SK-N-SH treated with all-trans-retinoic acid at 6 μM for 48 hours (cell line): ENCODE results near the gene LARP4B.

Experiments used
- ARNTL ChIP-seq: fragments of 450-650 bp; formaldehyde crosslinking; IDR thresholded peaks from 2 replicates; pipeline ENCODE4 v1.5.0; 2020; ENCODE audit warnings: low read depth, mild to moderate bottlenecking, moderate library complexity, borderline replicate concordance
- BACH2 ChIP-seq: fragments of 250-450 bp; sonication (Bioruptor Pico); IDR thresholded peaks from 2 replicates; pipeline ENCODE4 v1.9.0; 2021; ENCODE audit warnings: mild to moderate bottlenecking, borderline replicate concordance
- ESRRG ChIP-seq: fragments of 250-450 bp; sonication (Bioruptor Pico); IDR thresholded peaks from 2 replicates; pipeline ENCODE4 v1.6.1; 2021; ENCODE audit warnings: mild to moderate bottlenecking
- GLIS3 ChIP-seq: fragments of 250-450 bp; sonication (Bioruptor Pico); IDR thresholded peaks from 2 replicates; pipeline ENCODE4 v1.5.0; 2020; ENCODE audit warnings: mild to moderate bottlenecking, moderate library complexity
- OSR1 ChIP-seq: fragments of 250-450 bp; sonication (Bioruptor Pico); IDR thresholded peaks from 2 replicates; pipeline ENCODE4 v1.8.0; 2022; ENCODE audit warnings: moderate library complexity, mild to moderate bottlenecking, inconsistent platforms
- PATZ1 ChIP-seq: fragments of 250-450 bp; sonication (Bioruptor Pico); IDR thresholded peaks from 2 replicates; pipeline ENCODE4 v1.8.0; 2020; ENCODE audit warnings: mild to moderate bottlenecking, moderate library complexity, borderline replicate concordance
- POU6F1 ChIP-seq: fragments of 250-450 bp; sonication (Bioruptor Pico); IDR thresholded peaks from 2 replicates; pipeline ENCODE4 v1.8.0; 2021; ENCODE audit warnings: low read depth, mild to moderate bottlenecking, moderate library complexity, borderline replicate concordance
- PPARA ChIP-seq: fragments of 250-450 bp; sonication (Bioruptor Pico); IDR thresholded peaks from 2 replicates; pipeline ENCODE4 v1.5.0; 2020; ENCODE audit warnings: mild to moderate bottlenecking, borderline replicate concordance
- TOX ChIP-seq: fragments of 250-450 bp; sonication (Bioruptor Pico); IDR thresholded peaks from 2 replicates; pipeline ENCODE4 v1.8.0; 2021; ENCODE audit warnings: mild to moderate bottlenecking, moderate library complexity, borderline replicate concordance
- ZC3H10 ChIP-seq: fragments of 250-450 bp; sonication (Bioruptor Pico); IDR thresholded peaks from 2 replicates; pipeline ENCODE4 v1.5.1; 2021; ENCODE audit warnings: mild to moderate bottlenecking, moderate library complexity
- ZFP3 ChIP-seq: fragments of 250-450 bp; sonication (Bioruptor Pico); IDR thresholded peaks from 2 replicates; pipeline ENCODE4 v1.5.0; 2020; ENCODE audit warnings: mild to moderate bottlenecking, moderate library complexity
- ZFP30 ChIP-seq: fragments of 450-650 bp; formaldehyde crosslinking; IDR thresholded peaks from 2 replicates; pipeline ENCODE4 v1.5.0; 2022; ENCODE audit warnings: mild to moderate bottlenecking, moderate library complexity
- ZNF8 ChIP-seq: fragments of 450-650 bp; formaldehyde crosslinking; IDR thresholded peaks from 2 replicates; pipeline ENCODE4 v1.5.0; 2020; ENCODE audit warnings: mild to moderate bottlenecking, moderate library complexity

GRCh38 chr10:963655-964054, 32.1 kb upstream of the LARP4B start:
- TF ChIP-seq OSR1 (CRISPR knock-in tag) (no peak), POU6F1 (CRISPR knock-in tag) (no peak), BACH2 (CRISPR knock-in tag) (no peak), PPARA (CRISPR knock-in tag) (no peak), TOX (CRISPR knock-in tag) (no peak), ARNTL (CRISPR knock-in tag) (no peak), ZFP3 (CRISPR knock-in tag) (no peak), ZNF8 (CRISPR knock-in tag) (no peak), GLIS3 (CRISPR knock-in tag) (no peak), ZC3H10 (CRISPR knock-in tag) (no peak), ZFP30 (CRISPR knock-in tag) (no peak), PATZ1 (CRISPR knock-in tag) (no peak), ESRRG (no peak)
